Kidney epithelial cell (primary cell): Measurements from ENCODE around the gene BCLAF1. TPM values are rescaled to one million over a fixed set of nuclear protein-coding genes. Genes with fewer than 3 reads are reported as not detected.

ENCODE experiments used
- DNase-seq: peaks from one replicate; pipeline ENCODE4 v3.0.0-alpha.2; 2010; ENCODE audit warnings: low read depth
- H3K27me3 ChIP-seq: 2 replicates; pipeline ENCODE4 v1.6.0; 2011; ENCODE audit warnings: low read length; ENCODE audit not compliant: control insufficient read depth, insufficient read depth
- H3K36me3 ChIP-seq: 2 replicates; pipeline ENCODE4 v1.5.1; 2011; ENCODE audit warnings: low read length; ENCODE audit not compliant: control insufficient read depth, insufficient read depth
- H3K4me3 ChIP-seq: 2 replicates; pipeline ENCODE4 v1.5.1; 2011; ENCODE audit warnings: low read depth, mild to moderate bottlenecking, control low read depth, low read length
- CTCF ChIP-seq: IDR thresholded peaks from 2 replicates; pipeline ENCODE4 v1.5.1; 2011; ENCODE audit warnings: mild to moderate bottlenecking, moderate library complexity, low read length, control low read depth, inconsistent platforms; ENCODE audit not compliant: insufficient read depth, poor library complexity, severe bottlenecking
- total RNA-seq: library from RNA; depleted of rRNA; stranded (reverse); fragments of >200 nt; gene quantifications from 2 replicates; pipeline ENCODE4 v1.2.3, GENCODE V29; 2015

Gene BCLAF1
- total RNA-seq, 1 donor from 2014 or later, result 97.9 TPM

- H3K4me3 ChIP-seq, result no peak overlapping the region
- no peak for TF ChIP-seq CTCF
- no peaks in the 10 kb centered on the region for H3K36me3 ChIP-seq
- DNase-seq, result no peak
- H3K27me3 ChIP-seq, result no peaks in the 10 kb centered on the region
Observed at GRCh38 chr6:136265101-136265500, 24.5 kb downstream of the BCLAF1 start.

GRCh38 chr6:136262940-136263339 lies 26.7 kb downstream of the BCLAF1 start:
- no peak overlapping the region for H3K4me3 ChIP-seq
- no peak for TF ChIP-seq CTCF
- DNase-seq, result no peak
- H3K27me3 ChIP-seq, result no peaks in the 10 kb centered on the region
- no peaks in the 10 kb centered on the region for H3K36me3 ChIP-seq

GRCh38 chr6:136254851-136255466 lies 34.7 kb downstream of the BCLAF1 start:
- H3K27me3 ChIP-seq, result no peaks in the 10 kb centered on the region
- no peak for DNase-seq
- no peak overlapping the region for H3K4me3 ChIP-seq
- TF ChIP-seq CTCF, result no peak
- no peaks in the 10 kb centered on the region for H3K36me3 ChIP-seq

GRCh38 chr6:136253734-136254133 lies 35.9 kb downstream of the BCLAF1 start:
- H3K27me3 ChIP-seq, result no peaks in the 10 kb centered on the region
- TF ChIP-seq CTCF, result no peak
- no peak for DNase-seq
- no peak overlapping the region for H3K4me3 ChIP-seq
- no peaks in the 10 kb centered on the region for H3K36me3 ChIP-seq

- no peak overlapping the region for H3K4me3 ChIP-seq
- H3K27me3 ChIP-seq, result no peaks in the 10 kb centered on the region
- H3K36me3 ChIP-seq, result no peaks in the 10 kb centered on the region
- no peak for TF ChIP-seq CTCF
- no peak for DNase-seq
Observed at GRCh38 chr6:136252441-136252840, 37.2 kb downstream of the BCLAF1 start.

- Histone ChIP-seq H3K36me3 (no peaks in the 10 kb centered on the region), H3K27me3 (no peaks in the 10 kb centered on the region), H3K4me3 (no peak overlapping the region)
- DNase-seq, result no peak
- no peak for TF ChIP-seq CTCF
Observed at GRCh38 chr6:136251394-136251793, 38.3 kb downstream of the BCLAF1 start.
